Activated CD4-positive, alpha-beta T cell treated with anti-CD3 and anti-CD28 coated beads, Interleukin-2, amount 10 ng/mL, durations not matched to agents 24 days and 14 days (primary cell): Measurements from ENCODE around the gene RASL10B. TPM values are rescaled to one million over a fixed set of nuclear protein-coding genes. Genes with fewer than 3 reads are reported as not detected.
"Not testable (repeated sequence)": the region's sequence is repeated elsewhere in the genome, so short reads cannot be mapped to it uniquely, and the experiment has no call there.

Experiments
- DNase-seq: peaks from one replicate; pipeline ENCODE4 v3.0.0; 2022
- H3K27ac Mint-ChIP-seq: one replicate; pipeline ENCODE4 v1.8.0; 2022; ENCODE audit warnings: mild to moderate bottlenecking, mixed read lengths
- H3K27me3 Mint-ChIP-seq: one replicate; pipeline ENCODE4 v1.8.0; 2022; ENCODE audit warnings: mixed read lengths
- H3K36me3 Mint-ChIP-seq: one replicate; pipeline ENCODE4 v1.8.0; 2022; ENCODE audit warnings: low read depth, mild to moderate bottlenecking, mixed read lengths
- H3K4me1 Mint-ChIP-seq: one replicate; pipeline ENCODE4 v1.8.0; 2021; ENCODE audit warnings: mixed read lengths
- H3K4me3 Mint-ChIP-seq: one replicate; pipeline ENCODE4 v1.8.0; 2022; ENCODE audit warnings: mild to moderate bottlenecking, moderate library complexity, mixed read lengths
- H3K9me3 Mint-ChIP-seq: one replicate; pipeline ENCODE4 v1.8.0; 2021; ENCODE audit warnings: mixed read lengths
- intact Hi-C: fragments of 100-400 bp; cut with micrococcal nuclease; formaldehyde crosslinking; loops from one replicate; pipeline ENCODE4 v1.15.1; 2023
- total RNA-seq: library from RNA; stranded (reverse); gene quantifications from 2 replicates; pipeline ENCODE4 v1.2.3, GENCODE V29; 2022

RASL10B gene
- total RNA-seq, 1 donor from 2014 or later, result 0.72 TPM

DNA sequence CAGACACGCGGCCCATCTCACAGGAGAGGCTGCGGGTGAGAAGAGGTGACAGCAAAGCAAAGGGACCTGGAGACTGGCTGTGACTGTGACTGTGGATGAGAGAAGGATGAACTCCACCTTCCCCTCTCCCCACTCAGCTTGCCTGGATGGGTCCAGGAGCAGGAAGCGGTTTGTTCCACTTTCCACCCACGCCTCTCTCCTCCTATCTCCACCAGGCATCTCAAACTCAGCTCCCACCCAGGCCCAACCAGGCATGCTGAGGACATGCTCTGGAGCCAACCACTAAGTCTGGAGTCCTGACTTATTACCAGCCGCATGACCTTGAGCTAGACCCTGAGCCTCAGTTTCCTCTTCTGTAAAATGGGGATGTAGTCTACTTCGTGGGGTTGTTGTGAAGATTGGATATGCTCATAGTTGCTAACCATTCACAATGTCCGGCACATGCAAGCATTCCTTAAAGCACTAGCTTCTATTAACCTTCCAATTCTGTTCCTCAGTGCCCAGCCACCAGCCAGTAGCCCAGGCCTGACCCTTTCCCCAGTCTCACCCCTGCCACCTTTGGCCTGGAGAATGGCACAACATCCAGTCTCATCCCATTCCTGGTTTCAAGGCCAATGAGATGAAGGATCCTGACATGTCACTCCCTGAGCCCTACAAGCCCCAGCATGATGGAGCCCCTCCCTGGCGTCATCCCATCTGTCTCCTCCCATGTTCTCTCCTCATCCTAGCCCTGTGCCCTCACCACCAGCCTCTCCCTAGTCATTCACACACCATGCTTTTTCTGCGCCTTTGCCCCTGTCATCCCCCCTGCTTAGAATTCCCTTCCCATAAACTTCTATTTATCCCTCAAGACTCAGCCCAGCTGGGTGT is 19.3 kb downstream of the RASL10B start:
- Mint-ChIP-seq H3K27me3 (peaks cover 40% of the 10 kb centered on the region), H3K9me3 (no peaks in the 10 kb centered on the region), H3K36me3 (no peaks in the 10 kb centered on the region), H3K4me1 (peaks cover 18% of the 10 kb centered on the region), H3K27ac (no peak overlapping the region), H3K4me3 (peak overlapping the region; percentile 43)
- DNase-seq, result no peak
- intact Hi-C loops, result no loop called here

DNA sequence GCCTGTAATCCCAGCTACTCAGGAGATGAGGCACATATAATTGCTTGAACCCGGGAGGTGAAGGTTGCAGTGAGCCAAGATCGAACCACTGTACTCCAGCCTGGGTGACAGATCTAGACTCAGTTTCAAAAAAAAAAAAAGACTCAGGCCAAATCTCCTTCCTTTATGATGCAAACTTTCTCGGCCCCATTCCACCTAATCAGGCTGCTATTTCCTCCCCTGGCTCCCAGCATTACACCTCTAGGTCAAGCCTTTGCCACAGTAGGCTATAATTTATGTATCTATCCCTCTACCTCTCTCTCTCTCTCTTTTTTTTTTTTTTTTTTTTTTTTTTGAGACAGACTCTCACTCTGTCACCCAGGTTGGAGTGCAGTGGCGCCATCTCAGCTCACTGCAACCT is 20.1 kb downstream of the RASL10B start:
- H3K36me3 Mint-ChIP-seq, DNase-seq, intact Hi-C loops, H3K9me3 Mint-ChIP-seq, H3K4me3 Mint-ChIP-seq, H3K27ac Mint-ChIP-seq: not testable (repeated sequence)
- H3K4me1 Mint-ChIP-seq, result peaks cover 18% of the 10 kb centered on the region
- peaks cover 40% of the 10 kb centered on the region for H3K27me3 Mint-ChIP-seq

DNA sequence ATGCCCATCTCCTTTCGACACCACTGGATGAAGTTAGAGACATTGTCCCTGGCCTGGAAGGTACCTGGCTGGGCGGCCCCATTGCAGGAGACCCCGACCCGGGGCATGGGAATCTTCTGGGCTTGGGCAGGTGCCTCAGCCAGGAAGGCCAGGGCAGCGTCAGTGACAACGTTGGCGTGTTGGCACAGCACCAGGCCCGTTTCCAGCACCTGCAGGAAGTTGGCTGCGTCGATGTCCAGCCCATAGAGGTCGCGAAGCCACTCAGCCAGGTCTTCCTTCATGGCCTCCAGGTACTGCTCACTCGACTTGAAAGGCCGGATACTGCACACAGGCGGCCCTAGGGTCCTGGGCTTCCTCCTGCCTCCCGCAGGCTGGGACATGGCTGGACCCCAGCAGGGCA is 21.0 kb downstream of the RASL10B start:
- H3K4me3 Mint-ChIP-seq, result no peak overlapping the region
- intact Hi-C loops, result no loop called here
- no peak overlapping the region for H3K27ac Mint-ChIP-seq
- no peaks in the 10 kb centered on the region for H3K36me3 Mint-ChIP-seq
- H3K4me1 Mint-ChIP-seq, result peaks cover 18% of the 10 kb centered on the region
- H3K9me3 Mint-ChIP-seq, result no peaks in the 10 kb centered on the region
- DNase-seq, result no peak
- peaks cover 40% of the 10 kb centered on the region for H3K27me3 Mint-ChIP-seq

- DNase-seq, result no peak
- Mint-ChIP-seq H3K9me3 (no peaks in the 10 kb centered on the region), H3K27ac (no peak within 1 kb of the TSS), H3K36me3 (no peaks in the 10 kb centered on the region), H3K4me1 (peaks cover 16% of the 10 kb centered on the region), H3K4me3 (no peak within 1 kb of the TSS), H3K27me3 (peaks cover 40% of the 10 kb centered on the region)
- intact Hi-C loops, result no loop called here
Observed at GRCh38 chr17:35752945-35753764, 21.7 kb downstream of the RASL10B start, which contains the start of gene GAS2L2. TSS of gene GAS2L2 (minus strand) at chr17:35753239. CDS start at chr17:35752850, 389 bp downstream.

DNA sequence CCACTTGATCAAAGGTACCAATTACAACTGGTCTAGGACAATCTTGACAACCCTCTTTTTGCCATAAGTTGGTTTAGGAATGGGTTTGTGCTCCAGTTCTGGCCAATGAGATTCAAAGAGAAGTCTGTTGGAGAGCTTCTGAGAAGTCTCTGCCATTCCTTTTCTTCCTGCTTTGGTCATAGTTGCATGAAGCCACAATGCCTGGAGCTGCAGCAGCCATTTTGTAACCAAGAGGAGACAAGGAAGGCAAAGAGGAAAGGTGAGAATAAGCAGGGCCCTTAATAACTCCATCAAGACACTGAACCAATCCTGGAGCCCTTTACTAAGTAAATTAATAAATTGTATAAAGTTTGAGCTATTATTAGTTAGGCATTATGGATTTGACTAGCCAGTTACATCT is 25.8 kb downstream of the RASL10B start:
- intact Hi-C loops, result no loop called here
- H3K27me3 Mint-ChIP-seq, result peaks cover 18% of the 10 kb centered on the region

DNA sequence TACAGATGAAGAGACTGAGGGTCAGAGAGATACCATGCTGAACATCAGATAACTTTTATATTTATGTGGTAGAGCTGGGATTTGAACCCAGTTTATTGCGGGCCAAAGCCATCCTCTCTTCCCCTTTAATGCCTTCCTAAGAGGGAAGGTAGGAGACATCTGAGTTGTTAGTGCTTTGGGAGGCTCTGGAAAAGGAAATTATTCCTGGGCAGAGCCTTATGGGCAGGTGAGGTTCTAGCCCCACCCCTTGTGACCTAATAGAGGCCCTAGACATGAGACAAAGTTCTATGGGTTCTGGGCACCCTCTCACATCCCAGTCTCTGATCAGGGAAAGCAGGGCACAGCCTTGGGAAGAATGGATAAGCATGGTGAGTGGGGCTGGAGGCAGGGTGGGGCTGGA is 29.1 kb downstream of the RASL10B start, which contains the start of gene C17orf50:
Gene C17orf50 (plus strand): TSS at position 301 of the 400 bp plus-strand sequence. CDS start 55 bp downstream, at position 356.
- intact Hi-C loops, result no loop called here
- H3K9me3 Mint-ChIP-seq, result no peaks in the 10 kb centered on the region
- H3K27ac Mint-ChIP-seq, result no peak within 1 kb of the TSS
- no peak within 1 kb of the TSS for H3K4me3 Mint-ChIP-seq
- H3K27me3 Mint-ChIP-seq, result peaks cover 6% of the 10 kb centered on the region
- no peak for DNase-seq
- peaks cover 8% of the 10 kb centered on the region for H3K4me1 Mint-ChIP-seq
- no peaks in the 10 kb centered on the region for H3K36me3 Mint-ChIP-seq

More for the DNA sequence above, 25.8 kb downstream of the RASL10B start:
- H3K27ac Mint-ChIP-seq, result no peak overlapping the region
- no peak overlapping the region for H3K4me3 Mint-ChIP-seq
- DNase-seq, result no peak
- no peaks in the 10 kb centered on the region for H3K9me3 Mint-ChIP-seq
- no peaks in the 10 kb centered on the region for H3K4me1 Mint-ChIP-seq
- H3K36me3 Mint-ChIP-seq, result no peaks in the 10 kb centered on the region

DNA sequence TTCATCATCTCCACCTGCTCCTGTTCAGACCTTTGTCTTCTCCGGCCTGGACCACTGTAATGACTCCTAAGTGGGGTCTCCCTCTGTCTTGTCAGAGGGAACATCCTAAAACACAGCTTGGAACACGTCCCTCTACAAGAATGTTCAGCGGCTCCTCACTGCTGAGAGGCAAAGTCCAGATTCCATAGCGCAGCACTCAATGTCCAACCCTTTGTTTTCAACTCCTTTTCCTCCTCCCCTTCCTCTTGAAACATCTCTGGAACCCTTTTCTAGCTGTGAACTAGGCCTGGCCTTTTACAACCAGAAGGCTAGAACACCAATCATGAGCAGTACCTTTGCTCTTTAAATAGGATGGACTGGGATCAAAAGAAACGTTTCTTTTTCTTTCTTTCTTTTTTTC is 30.2 kb downstream of the RASL10B start:
- DNase-seq, result no peak
- H3K9me3 Mint-ChIP-seq, result no peaks in the 10 kb centered on the region
- H3K27ac Mint-ChIP-seq, result no peak overlapping the region
- peaks cover 6% of the 10 kb centered on the region for H3K27me3 Mint-ChIP-seq
- intact Hi-C loops, result no loop called here
- H3K36me3 Mint-ChIP-seq, result no peaks in the 10 kb centered on the region
- H3K4me1 Mint-ChIP-seq, result peaks cover 8% of the 10 kb centered on the region
- no peak overlapping the region for H3K4me3 Mint-ChIP-seq

GRCh38 chr17:35763767-35764122 is 32.3 kb downstream of the RASL10B start:
- Mint-ChIP-seq H3K4me1 (peaks cover 8% of the 10 kb centered on the region), H3K4me3 (peak overlapping the region; percentile 86), H3K27ac (no peak overlapping the region), H3K27me3 (peaks cover 7% of the 10 kb centered on the region), H3K36me3 (no peaks in the 10 kb centered on the region), H3K9me3 (no peaks in the 10 kb centered on the region)
- DNase-seq, result no peak
- intact Hi-C loops, result loop anchor here (1.0 kb wide), 2 partner anchors 41 to 46 kb away; partner anchors contain the start of gene TAF15

DNA sequence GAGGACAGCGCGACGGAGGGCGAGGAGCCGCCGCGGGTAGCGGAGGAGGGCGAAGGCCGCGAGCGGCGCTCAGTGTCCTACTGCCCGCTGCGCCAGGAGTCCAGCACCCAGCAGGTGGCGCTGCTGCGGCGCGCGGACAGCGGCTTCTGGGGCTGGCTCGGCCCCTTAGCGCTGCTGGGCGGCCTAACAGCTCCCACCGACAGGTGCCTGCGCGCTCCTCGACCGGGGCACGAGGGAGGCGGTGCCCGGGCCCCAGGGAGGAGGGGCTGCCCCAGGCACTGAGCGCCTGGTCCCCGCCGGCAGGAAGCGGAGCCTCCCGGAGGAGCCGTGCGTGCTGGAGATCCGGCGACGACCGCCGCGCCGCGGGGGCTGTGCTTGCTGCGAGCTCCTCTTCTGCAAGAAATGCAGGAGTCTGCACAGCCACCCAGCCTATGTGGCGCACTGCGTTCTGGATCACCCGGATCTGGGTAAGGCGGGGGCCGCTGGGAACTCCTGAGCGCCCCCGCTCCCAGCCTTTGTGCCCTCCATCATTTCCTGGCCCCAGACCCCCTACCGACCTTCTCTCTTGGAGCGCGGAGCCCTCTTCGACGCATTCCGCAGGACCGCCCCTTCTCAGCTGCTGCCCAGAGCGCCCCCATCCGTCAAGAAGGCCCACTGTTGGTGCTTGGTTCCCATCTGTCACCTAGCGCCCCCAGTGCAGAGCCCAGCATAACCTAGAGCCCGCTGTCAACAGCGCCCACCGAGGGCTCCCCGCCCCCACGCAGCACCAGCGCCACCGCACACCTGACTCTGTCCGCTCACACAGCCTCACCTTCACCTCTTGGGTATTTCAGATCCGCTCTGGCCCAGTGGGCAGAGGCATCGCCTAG is 32.9 kb downstream of the RASL10B start:
- Mint-ChIP-seq H3K4me3 (peak overlapping the region; percentile 86), H3K27me3 (peaks cover 9% of the 10 kb centered on the region), H3K9me3 (no peaks in the 10 kb centered on the region), H3K27ac (peak overlapping the region; percentile 64), H3K36me3 (no peaks in the 10 kb centered on the region), H3K4me1 (peaks cover 8% of the 10 kb centered on the region)
- intact Hi-C loops, result loop anchor here (1.0 kb wide), 2 partner anchors 40 to 45 kb away; partner anchors contain the start of gene TAF15
- DNase-seq, result peak; percentile 96

- Mint-ChIP-seq H3K36me3 (no peaks in the 10 kb centered on the region), H3K4me1 (peaks cover 8% of the 10 kb centered on the region)
Observed at GRCh38 chr17:35765086-35765710, 33.8 kb downstream of the RASL10B start.

DNA sequence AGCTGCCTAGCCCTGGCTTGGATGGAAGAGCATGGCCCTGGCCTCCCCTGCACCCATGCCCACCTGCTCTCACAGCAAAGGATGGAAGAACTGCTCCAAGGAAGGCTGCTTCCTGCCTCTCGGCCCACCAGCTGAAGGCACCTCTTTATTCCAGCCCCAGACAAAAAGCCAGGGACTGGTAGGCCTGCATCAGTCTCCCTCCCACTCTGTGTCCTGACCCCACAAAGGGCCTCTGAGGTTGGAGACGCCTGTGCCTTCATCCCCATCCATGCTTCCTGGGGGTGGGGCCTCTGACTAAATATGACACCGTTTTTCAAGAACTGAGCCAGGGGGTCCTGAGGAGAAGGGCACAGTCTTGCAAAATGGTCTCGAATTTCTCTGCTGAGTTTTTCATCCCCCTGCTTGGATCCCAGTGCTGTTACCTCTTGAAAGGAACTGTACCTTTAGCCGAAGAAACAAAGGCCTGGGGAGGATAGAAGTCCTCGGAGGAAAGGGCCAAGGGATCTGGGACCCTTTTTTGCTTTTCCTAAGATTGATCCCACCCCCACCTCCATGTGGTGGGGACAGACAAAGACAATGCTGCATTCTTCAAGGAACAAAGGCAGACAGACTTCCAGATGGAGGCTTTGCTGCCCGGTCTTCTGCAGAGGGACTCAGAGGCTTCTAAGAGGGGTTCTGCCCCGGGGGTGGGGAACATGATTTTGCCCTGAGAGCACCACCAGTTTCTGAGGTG is 34.5 kb downstream of the RASL10B start:
- Mint-ChIP-seq H3K27ac (no peak overlapping the region), H3K4me1 (peaks cover 8% of the 10 kb centered on the region), H3K4me3 (no peak overlapping the region), H3K27me3 (peaks cover 14% of the 10 kb centered on the region), H3K36me3 (no peaks in the 10 kb centered on the region), H3K9me3 (no peaks in the 10 kb centered on the region)
- no peak for DNase-seq
- intact Hi-C loops, result no loop called here

More at GRCh38 chr17:35765086-35765710, 33.8 kb downstream of the RASL10B start:
- intact Hi-C loops, result no loop called here
- Mint-ChIP-seq H3K27me3 (peaks cover 10% of the 10 kb centered on the region), H3K9me3 (no peaks in the 10 kb centered on the region), H3K4me3 (peak overlapping the region; percentile 86), H3K27ac (no peak overlapping the region)
- DNase-seq, result no peak

DNA sequence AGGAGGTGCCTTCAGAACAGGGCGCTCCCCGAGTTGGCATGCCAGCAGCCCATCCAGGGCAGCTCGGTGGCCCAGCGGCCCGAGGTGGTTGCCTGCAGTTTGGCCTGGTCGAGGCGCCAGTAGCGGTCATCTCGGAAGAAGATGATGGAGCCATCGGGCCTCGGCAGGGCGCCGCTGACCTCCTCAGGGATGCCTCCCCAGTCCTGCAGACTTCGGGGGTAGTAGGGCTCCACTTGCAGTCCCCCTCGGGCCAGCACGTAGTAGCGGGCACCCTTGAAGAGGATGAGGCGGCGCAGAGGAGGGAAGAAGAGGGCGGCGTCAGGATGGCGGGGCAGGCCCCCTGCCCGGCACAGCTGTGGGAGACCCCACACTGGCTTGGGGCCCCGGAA is 35.0 kb downstream of the RASL10B start:
- H3K4me3 Mint-ChIP-seq, result no peak overlapping the region

More for the DNA sequence above, 35.0 kb downstream of the RASL10B start:
- no peaks in the 10 kb centered on the region for H3K9me3 Mint-ChIP-seq
- peaks cover 8% of the 10 kb centered on the region for H3K4me1 Mint-ChIP-seq
- intact Hi-C loops, result no loop called here
- H3K36me3 Mint-ChIP-seq, result no peaks in the 10 kb centered on the region
- DNase-seq, result no peak
- H3K27ac Mint-ChIP-seq, result no peak overlapping the region
- peaks cover 13% of the 10 kb centered on the region for H3K27me3 Mint-ChIP-seq
